Measurements from ENCODE around the gene HOXA7.

The HOXA7 gene

GRCh38 chr7:27107391-27108381 is 48.8 kb downstream of the HOXA7 start:
- H3K4me3 ChIP-seq (ENCODE audit: low read depth, low read length), result no peak overlapping the region
- no peak for DNase-seq (ENCODE audit: low read depth)
- TF ChIP-seq, protein P1, sequence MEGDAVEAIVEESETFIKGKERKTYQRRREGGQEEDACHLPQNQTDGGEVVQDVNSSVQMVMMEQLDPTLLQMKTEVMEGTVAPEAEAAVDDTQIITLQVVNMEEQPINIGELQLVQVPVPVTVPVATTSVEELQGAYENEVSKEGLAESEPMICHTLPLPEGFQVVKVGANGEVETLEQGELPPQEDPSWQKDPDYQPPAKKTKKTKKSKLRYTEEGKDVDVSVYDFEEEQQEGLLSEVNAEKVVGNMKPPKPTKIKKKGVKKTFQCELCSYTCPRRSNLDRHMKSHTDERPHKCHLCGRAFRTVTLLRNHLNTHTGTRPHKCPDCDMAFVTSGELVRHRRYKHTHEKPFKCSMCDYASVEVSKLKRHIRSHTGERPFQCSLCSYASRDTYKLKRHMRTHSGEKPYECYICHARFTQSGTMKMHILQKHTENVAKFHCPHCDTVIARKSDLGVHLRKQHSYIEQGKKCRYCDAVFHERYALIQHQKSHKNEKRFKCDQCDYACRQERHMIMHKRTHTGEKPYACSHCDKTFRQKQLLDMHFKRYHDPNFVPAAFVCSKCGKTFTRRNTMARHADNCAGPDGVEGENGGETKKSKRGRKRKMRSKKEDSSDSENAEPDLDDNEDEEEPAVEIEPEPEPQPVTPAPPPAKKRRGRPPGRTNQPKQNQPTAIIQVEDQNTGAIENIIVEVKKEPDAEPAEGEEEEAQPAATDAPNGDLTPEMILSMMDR (IDR thresholded peaks at IDR 0.05; ENCODE audit: low read depth, low read length, missing control alignments), result no peak

- H3K4me3 ChIP-seq (ENCODE audit: low read depth, low read length), result no peak overlapping the region
- DNase-seq (ENCODE audit: low read depth), result no peak
- TF ChIP-seq, protein P1 (IDR thresholded peaks at IDR 0.05; ENCODE audit: low read depth, low read length, missing control alignments), result no peak
Observed at GRCh38 chr7:27106901-27107240, 49.6 kb downstream of the HOXA7 start.

- H3K4me3 ChIP-seq (ENCODE audit: low read depth, low read length), result no peak overlapping the region
- TF ChIP-seq, protein P1 (IDR thresholded peaks at IDR 0.05; ENCODE audit: low read depth, low read length, missing control alignments), result no peak
- no peak for DNase-seq (ENCODE audit: low read depth)
Observed at GRCh38 chr7:27106181-27106900, 50.1 kb downstream of the HOXA7 start.

- H3K4me3 ChIP-seq (ENCODE audit: low read depth, low read length), result no peak overlapping the region
- TF ChIP-seq, protein P1 (IDR thresholded peaks at IDR 0.05; ENCODE audit: low read depth, low read length, missing control alignments), result no peak
- no peak for DNase-seq (ENCODE audit: low read depth)
Observed at GRCh38 chr7:27105301-27106031, 51.0 kb downstream of the HOXA7 start.

DNA sequence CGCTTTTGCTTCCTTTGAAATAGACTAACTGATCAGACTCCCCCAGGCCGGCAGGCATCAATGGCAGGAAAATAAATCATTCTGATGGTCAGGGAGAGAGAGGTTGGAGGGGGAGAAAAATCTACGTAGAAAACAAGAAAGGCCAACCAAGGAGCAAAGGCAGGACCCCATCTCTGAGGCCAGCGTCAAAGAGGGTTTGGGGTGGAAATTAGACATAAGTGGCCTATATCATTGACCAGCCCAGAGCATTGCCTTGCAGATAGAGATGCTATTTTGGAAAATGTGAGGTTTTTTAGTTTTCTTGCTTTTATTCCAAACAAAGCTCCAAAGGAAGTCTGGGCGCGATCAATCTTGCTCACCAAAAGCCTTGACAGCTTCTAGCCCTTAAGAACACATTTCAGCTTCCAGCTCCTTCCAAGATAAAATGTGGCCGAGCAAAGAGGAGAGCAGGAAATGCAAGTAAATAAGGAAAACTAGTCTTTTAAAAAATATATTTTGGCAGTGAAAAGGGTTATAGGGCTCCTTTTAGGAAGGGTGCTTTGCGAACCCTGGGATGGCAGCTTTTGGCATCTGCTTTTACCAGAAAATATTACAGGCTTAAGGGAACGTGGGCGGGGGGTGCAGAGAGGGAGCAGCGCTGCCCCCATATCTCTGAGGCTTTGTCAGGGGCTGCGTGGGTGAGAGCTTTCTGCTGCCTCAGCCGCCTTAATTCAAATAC is 52.0 kb downstream of the HOXA7 start:
- no peak for DNase-seq (ENCODE audit: low read depth)
- TF ChIP-seq, protein P1 (IDR thresholded peaks at IDR 0.05; ENCODE audit: low read depth, low read length, missing control alignments), result no peak
- no peak overlapping the region for H3K4me3 ChIP-seq (ENCODE audit: low read depth, low read length)

Measured in GM12864 (cell line).